NAMALWA (cell line): ENCODE measurements around the gene DAGLA.

ENCODE experiments used
- DNase-seq: peaks from one replicate; pipeline ENCODE4 v3.0.0-alpha.2; 2015; ENCODE audit warnings: low spot score

The DAGLA gene

DNA sequence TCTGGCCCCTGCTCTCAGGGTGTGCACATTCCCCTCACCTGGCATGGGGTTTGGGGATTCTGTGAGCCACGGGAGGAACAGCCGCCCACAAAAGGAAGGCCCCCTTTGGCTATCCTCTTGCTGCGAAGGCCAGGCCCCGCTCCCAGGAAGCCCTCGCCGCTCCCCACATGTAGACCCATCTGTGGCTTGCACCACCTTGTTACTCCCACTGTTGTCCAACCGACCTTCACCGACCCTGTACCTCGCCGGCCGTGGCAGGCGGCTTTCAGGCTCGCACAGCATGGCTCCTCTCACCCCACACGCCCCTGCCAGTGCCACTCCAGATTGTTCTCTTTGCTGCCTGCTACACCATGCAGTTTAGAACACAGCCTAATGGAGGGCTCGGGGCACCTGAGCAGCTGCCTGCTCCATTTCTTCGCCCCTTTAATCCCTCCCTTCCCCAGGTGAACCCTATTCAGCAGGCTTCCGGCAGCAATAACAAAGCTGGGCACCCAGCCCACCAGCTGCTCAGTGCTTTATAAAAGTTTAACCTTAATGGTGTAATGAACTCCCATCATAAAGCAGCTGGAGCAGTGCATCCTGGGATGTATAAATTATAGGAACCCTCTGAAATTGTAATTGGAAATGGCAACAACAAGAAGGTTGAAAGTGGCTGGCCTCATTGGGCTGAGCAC is 10.7 kb downstream of the DAGLA start:
- no peak for DNase-seq

DNA sequence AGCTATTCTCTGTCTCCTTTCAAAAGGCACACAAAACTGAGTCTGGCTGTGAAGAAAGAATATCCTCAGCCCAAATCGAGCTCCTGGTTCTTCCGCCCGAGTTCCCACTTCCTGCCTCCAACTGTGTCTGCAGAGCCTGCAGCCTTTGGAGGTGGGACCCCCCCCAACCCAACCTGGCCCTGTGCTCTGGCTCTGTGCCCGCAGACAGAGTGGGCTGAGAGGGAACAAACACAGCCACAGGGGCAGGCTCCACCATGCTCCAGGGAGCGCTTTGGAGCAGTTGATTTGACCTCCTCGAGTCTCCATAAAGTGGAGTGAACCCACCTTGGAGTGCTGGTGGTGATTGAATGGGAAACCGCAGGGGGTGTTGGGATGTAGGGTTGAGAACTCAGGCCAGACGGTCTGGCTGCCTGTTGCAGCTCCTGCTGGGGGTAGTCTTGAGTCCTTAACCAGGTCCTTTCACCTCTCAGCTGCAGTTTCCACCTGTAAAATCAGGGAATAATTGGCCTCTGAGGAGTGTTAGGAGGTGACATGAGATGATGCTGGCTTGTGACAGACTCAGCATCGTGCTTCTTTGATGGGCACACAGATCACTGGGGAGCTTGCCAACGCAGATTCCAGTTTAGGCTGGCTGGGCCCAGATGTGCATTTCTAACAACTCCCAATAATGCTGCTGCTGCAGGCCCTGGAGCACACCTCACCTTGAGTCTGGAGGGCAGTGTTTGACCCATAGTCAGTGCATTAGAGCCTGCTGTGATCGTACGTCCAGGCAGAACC is 11.4 kb downstream of the DAGLA start:
- no peak for DNase-seq

DNA sequence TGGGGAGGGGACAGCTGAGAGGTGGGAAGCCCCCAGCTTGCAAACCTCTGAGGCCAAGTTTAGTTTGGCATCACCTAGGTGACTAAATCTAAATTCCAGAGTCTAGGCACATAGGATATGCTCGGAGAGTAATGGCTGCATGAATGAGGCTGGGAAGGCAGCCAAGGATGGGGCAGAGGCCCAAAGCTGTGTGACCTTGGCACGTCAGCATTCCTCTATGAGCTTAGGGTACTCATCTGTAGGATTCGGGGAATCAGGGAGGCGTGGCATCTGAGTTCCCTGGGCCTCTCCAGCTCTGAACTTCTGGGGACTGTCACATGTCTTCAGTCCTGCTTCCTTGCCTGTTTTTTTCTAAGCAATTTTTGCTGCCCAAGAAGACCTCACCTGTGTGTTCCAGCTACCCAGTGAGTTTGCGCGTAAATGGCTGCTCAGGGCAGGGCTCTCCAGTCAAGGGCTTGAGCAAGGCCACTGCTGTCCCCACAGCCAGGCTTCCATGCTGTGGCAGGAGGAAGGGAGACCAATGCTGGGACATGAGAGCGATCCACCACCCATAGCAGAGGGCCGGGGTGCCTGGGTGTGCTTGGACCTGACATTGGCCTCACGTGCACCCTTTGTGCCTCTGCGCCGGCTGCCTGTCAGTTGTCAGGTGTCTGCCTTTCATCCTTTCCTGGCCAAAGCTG is 13.9 kb downstream of the DAGLA start:
- no peak for DNase-seq

DNA sequence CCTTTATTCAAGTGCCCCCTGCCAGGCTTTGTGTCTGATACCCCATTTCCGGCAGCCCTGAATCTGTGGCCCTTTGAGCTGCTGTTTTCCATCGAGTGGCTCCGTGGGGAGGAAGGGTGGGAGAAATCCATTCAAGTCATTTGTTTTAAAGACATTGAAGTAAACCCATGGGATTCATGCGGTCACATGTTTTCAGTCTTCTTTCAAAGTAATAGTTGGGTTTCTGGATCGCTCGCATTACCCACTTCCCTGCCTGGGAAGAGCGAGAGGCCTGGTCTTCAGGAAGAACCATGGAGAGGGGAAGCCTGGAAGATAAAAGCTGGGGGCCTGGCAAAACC is 14.4 kb downstream of the DAGLA start:
- DNase-seq: no peak

DNA sequence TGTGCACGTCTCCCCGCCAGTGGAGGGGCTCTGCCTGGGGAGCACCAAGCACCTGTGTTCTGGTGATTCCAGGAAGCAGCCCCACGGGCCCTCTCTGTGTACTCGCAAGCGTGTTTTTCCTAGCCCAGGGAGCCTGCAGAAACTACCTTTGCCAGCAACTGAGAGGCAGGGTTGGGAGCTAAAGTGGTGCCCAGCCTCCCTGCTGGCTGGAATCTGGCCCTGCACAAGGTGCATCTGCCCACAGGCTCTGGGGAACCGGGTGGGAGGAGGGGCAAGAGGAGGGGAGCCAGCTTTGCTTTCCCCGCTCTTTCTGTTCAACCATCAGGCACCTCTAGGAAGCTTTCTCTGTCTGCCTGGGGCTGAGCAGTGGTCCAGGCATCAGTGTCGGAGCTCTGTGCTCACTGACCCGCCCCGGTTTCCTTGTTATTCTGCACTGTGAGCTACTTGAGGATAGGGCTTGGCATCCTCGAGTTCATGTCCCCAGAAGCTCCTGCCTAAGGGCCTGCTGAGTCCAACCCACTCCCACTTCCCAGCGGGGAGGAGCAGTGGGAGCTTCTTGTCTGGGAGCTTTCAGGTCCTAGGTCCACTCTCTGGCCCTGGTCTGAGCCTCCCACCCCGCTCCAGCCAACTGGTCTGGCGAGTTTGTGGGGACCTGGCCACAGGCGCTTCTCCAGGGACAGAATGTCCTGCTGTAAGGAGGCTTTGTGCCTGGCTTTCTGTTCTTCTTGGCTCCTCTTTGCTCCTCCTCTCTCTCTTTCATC is 14.9 kb downstream of the DAGLA start:
- no peak for DNase-seq

DNA sequence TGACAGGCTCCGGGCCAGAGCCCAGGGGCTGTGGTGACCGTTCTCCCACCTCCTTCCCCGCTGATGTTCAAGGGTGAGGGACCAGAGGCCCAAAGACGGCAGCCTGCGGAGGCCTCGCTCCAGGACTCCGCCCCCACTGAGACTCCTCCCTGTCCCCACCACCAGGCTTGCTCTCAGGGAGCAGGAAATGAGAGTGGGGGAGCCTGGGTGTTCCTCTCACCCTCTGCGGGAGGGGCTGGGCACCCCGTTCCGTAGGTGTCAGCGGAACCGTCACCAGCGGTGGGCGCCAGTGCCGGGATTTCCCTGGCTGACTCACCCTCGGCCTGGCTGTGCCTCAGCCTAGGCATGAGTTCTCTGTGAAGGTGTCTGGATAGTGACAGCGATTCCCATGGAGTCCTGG is 15.7 kb downstream of the DAGLA start:
- DNase-seq: no peak

DNA sequence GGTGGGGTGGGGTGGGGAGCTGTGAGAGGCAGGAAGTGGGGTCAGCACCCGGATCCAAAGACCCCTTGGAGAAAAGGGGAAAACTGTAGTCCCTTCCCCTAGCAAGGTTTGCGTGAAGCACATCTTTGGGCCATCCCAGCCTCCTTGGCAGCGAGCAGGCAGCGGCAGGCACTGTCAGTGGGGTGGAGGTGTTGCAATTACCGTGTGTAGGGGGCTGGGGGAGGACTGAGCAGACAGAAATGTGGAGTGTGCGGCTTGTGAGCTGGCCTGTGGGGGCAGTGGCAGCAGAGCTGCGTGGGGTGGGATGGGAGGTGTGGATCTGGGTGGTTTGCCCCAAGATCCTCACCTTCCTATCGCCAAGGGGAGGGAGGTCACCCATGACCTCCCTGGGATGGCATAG is 16.4 kb downstream of the DAGLA start:
- no peak for DNase-seq

DNA sequence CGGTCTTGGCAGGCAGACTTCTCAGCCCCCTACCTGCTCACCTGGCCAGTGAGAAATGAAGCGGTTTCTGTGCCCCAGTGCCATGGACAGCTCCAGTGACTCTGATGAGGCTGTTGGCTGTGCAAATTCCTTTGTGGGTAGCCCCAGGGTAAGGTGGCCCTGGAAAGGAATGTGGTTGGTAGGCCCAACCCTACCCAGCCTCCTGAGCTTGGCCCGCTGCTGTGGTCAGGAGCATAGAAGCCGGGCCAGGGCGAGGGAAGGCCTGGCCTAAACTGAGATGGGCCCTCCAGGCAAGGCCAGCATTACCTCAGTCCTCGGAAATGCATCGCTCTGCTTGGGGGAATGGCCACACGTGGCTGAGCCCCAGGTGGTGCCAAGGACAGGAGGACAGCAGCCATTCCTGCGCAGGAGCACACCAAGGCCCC is 16.9 kb downstream of the DAGLA start:
- DNase-seq: no peak

DNA sequence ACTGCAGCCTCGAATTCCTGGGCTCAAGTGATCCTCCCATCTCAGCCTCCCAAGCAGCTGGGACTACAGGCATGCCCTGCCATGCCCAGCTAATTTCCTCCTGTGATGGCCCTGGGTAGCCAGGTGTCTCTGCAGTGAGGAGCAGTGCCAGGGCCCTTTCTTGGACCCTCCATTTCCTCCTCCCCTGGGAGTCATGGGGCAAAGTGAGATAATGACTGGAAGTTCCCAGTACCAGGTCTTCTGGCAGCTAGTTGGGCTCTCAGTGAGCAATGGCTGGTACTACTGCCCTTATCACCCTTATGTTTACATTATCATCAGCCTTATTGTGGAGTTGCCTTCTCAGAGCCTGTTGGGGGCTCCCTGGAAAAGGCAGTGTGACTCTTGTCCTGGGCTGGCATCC is 17.6 kb downstream of the DAGLA start:
- DNase-seq: no peak

DNA sequence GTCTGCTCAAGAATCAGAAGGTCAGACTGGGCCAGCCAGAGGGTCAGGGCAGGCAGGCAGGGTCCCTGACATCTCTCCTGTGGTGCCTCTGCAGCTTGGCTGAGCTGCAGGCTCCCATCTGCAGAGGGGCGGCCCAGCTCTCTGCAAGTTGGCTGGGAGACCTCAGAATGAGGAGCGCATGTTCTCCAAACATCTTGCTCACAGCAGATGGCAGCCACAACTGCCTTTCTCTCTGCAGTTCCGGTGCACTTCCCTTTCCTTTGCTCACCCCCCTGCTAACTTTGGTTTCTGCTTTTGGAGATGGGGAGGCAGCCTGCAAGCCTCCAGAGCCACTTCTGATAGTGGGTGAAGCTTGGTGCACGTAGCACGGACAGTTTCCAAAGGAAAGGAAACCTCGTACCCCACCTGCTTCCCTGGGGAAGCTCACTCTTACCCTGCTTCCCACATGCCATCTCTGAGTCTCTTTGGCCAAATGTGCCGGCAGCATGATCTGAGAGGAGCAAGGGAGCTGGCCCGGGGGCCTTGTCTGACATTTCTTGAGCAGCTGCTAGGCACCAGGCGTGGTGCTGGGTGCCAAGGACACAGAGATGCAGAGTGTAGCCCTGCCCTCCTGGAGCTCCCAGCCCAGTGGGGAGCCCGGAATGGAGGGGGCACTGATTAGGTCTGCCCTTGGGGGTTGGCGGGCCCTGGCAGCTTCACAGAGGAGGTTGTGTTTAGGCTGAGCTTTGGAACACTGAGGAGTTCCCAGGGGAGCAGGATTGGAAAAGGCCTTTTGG is 18.2 kb downstream of the DAGLA start:
- no peak for DNase-seq

DNA sequence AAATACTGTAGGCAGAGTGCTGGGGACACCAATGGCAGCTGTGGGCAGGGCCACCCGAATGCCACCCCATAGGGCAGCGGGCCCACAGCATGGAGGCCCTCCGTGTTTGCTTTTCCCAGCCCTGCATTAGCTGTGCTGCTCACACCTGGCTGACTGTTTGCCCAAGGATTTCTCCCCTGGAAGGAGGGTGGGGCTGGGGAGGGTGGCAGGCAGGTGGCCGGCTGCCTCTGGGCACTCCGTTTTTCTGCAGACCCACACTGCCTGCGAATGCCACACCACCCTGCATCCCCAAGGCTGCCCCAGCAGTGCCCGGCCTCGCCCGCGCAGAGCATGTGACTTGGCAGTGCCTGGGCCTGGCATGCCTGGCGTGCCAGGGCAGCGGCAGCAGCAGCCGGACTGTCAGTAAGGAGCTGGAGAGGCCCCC is 19.6 kb downstream of the DAGLA start:
- DNase-seq: no peak

DNA sequence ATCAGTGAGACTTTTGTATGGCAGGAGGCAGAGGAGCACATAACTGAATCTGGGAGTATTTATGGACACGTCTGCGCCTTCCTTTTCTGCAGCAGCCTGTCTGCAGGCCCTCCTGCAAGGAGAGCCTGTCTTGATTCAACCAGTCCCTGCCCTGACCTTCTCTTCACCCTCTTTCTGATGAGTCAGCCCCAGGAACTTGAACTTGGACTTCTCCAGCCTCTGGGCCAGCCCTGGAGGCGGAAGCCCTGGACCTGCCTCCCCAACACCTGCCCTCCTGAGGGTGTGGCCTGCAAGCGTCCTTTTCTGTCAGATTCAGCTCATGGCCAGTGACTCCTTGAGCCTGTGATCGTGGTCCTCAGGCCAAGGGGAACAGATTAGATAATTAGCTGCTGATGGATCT is 20.0 kb downstream of the DAGLA start:
- DNase-seq: no peak

DNA sequence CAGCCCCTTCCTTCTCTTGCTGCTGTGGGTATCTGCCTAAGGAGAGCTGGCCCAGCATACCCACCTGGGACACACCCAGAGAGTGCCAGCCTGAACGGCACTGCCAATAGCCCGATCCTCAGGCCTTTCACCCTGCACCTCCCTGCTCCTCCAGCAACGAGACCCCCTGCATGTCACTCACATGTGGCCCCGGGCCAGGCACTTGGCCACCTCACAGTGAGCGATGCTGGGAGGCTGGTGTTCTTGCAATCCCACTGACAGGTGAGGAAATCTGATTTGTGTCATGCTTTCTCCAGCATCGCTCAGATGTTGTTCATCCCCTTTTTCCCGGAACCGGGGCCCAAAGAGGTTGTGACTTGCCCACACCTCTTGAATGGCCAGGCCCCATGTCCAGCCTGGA is 20.5 kb downstream of the DAGLA start:
- DNase-seq: no peak

DNA sequence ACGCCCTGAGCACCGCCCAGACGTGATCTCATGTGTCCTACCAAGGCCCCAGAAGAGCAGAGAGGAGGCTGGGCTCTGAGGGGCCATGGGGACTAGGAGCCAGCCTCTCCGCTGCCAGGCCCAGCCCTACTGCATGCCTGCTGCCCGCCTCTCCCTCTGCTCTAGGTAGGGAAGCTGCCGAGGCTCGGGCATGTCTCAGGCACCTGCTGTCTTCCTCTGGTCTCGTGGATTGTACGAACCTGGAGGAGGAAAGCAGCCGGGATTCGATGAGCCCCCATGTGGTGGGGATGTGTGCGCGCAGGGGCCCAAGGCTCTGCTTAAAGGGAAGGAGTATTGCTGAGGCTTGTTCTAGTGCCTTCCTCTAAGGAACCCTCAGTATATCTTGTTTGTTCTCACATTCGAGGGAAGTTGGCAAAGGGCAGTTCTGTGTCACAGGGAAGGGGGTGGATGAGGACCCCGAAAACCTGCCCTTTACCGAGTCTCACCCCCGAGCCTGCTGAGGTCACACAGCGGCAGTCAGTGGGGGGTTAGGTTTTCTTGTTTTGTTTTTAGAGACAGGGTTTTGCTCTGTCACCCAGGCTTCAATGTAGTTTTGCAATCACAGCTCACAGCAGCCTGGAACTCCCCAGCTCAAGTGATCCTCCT is 21.2 kb downstream of the DAGLA start:
- peak; percentile 31 for DNase-seq

DNA sequence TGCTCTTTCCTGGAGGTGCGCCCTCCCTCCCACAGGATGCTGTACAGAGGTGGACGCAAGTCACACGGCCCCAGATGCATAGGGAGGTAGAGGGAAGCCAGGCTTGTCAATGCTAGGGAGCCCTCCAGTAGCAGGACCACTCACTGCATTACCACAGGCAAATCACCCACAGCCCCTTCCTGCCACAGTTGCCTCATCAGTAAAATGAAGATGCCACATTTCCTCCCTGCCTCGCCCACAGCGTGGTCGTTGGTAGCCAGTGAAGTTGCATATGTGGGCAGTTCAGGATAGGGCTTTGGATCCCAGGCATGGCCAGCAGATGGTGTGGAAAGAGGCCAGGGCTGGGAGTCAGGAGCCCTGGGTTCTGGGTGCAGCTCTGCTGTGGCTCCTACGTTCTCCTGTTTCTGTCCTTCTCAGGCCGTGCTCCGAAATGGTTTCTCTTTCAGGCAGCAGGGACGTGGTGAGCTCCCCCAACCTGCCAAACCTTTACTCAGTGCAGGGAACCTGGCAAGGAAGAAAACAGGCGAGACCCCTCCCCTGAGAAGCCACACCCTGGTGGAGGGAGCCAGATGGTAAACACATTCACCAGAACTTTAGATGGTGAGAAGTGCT is 22.6 kb downstream of the DAGLA start:
- no peak for DNase-seq

DNA sequence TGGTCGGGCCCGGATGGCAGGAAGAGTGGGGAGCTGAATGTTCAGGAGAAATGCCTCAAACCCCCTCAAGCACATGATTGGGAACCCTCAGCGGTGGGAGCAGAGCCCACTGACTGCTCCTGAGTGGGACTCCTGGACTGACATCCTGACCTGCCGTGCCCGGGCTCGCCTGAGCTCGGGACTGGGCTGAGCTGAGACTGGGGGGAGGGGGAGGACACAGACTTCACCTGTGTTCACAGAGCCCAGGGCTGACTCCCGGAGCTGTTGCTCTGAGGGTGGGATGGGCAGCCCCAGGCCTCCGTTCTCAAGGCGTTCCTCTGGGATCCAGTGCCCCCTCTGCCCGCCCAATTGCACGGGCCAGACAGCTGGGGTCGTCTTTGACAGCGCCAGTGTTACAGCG is 24.6 kb downstream of the DAGLA start:
- no peak for DNase-seq

DNA sequence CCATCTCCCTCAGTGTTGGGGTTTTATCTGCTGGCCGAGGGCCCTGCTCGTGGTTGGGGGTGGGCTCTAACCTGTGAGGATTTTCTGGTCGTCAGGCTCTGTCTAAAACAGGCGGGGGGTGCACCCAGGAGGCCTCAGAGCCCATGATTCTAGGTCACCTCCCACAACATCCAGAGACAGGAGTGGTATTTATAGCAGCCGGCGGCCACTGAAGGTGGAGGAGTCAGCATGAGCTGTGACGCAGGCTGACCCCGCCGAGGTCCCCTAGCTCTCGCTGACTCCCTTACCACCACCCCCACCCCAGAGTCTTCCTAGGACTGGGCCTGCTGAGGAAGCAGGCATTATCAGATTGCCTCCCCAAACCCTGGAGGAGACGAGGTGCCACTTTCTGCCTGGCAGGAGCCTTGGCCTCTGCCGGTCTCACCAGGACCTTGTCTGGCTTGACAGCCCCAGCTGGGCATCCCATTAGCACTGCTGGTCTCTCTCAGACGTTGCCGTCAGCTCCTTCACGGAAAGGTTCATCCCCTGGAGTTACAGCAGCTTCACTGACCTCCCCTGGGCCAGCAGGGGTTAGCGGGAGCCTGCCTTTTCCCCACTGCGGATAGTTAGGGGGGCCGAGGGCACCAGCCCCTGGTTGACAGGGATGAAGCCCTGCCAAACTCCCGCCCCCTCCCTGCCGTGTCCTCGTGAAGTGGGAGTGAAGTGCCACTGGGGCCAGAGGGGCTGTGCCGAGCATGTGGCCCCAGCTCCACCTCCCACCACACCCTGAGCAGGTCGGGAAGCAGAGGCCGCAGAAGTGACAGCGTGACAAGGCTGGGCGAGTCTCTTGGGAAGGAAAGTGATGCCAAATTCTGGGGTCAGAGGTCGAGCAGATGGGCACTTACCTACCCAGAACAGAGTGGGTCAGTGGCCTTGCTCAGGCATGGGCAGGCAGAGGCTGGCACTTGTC is 26.5 kb downstream of the DAGLA start:
- no peak for DNase-seq

DNA sequence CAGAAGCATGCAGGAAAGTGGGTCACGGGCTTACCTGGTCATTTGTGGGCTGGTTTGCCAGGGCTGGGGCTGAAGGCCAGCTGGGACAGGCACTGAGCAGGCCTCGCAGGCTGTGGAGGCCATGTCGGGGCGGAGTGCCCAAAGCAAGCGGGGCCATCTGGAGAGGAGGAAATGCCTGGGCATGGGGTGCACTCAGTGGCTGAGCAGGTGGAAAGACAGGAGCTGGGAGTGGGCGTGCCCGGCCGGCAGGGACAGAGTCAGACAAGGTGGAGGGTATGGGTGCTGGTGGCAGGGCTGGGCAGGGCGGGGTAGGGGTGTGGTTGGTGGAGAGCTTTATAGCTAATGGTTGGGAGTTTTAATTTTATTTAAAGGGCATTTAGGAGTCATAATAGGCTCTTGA is 27.4 kb downstream of the DAGLA start:
- DNase-seq: no peak

DNA sequence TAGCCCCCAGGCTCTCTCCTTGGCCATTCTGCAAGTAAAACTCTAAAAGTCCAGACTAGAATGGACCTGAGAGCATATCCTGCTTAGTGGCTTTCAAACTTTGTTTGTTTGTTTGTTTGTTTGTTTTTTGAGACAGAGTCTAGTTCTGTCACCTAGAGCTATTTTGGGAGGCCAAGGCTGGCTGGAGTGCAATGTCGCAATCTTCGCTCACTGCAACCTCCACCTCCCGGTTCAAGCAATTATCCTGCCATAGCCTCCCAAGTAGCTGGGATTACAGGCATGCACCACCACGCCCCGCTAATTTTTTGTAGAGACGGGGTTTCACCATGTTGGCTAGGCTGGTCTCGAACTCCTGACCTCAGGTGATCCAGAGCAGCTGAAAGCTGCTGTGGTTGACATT is 28.9 kb downstream of the DAGLA start:
- no peak for DNase-seq

DNA sequence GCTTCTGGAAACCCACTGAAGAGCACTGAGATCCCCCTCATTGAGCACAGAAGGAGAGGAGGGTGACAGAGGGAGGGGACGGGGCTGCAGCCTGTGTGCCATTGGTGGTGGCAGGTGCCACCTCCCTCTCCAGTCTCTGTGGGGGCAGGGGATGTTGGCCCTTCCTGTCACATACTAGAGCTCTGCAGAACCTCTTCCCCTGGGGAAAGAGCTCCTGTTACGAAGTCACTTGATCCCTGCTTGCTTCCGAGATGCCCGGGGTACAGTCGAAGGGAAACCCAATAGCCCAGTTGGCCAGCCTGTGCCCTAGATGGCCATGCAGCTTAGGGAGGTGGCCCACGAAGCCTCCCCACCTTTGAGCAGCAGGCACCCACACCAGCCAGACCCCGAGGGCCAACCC is 29.4 kb downstream of the DAGLA start:
- no peak for DNase-seq
